GM18502 (cell line): ENCODE measurements around the gene ALG10B.
"Not testable (repeated sequence)": the region's sequence is repeated elsewhere in the genome, so short reads cannot be mapped to it uniquely, and the experiment has no call there.

Source experiments
- ATAC-seq: cut with Tn5 transposase; IDR thresholded peaks from one replicate; pipeline ENCODE4 v1.9.1; 2021; ENCODE audit warnings: mild to moderate bottlenecking; ENCODE audit not compliant: unreplicated experiment, poor library complexity

The ALG10B gene, protein sequence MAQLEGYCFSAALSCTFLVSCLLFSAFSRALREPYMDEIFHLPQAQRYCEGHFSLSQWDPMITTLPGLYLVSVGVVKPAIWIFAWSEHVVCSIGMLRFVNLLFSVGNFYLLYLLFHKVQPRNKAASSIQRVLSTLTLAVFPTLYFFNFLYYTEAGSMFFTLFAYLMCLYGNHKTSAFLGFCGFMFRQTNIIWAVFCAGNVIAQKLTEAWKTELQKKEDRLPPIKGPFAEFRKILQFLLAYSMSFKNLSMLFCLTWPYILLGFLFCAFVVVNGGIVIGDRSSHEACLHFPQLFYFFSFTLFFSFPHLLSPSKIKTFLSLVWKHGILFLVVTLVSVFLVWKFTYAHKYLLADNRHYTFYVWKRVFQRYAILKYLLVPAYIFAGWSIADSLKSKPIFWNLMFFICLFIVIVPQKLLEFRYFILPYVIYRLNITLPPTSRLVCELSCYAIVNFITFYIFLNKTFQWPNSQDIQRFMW

DNA sequence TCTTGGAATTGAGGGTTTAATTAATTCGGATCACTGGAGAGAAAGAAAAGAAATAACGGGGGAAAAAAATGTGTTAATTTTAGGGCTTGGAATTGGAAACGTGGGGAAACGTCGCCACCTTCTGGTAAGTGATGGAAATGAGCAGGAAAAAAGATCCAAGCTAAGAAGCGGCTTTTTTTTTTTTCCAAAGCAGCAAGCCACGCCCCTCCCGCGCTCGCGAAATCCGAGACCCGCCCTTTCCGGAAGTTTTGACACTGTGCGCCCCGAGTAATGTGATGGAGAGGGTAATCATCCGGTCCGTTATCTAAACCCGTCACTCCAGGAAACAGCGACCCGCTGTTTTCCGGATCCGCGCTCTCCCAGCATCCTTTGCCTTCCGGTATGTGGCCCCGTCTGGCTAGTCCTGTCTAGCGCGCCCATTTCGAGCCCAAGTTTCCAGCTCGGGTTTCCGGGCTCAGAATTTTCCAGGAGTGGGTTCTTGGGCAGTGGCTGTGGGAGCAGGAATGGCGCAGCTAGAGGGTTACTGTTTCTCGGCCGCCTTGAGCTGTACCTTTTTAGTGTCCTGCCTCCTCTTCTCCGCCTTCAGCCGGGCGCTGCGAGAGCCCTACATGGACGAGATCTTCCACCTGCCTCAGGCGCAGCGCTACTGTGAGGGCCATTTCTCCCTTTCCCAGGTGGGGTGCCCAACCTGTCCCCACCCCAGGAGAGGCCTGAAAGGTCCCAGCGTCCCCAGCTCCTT lies at the start of gene ALG10B:
ALG10B (plus strand) TSS at position 384 of the 739 bp plus-strand sequence; CDS start at position 504, 120 bp downstream.
- peak; percentile 100 for ATAC-seq

DNA sequence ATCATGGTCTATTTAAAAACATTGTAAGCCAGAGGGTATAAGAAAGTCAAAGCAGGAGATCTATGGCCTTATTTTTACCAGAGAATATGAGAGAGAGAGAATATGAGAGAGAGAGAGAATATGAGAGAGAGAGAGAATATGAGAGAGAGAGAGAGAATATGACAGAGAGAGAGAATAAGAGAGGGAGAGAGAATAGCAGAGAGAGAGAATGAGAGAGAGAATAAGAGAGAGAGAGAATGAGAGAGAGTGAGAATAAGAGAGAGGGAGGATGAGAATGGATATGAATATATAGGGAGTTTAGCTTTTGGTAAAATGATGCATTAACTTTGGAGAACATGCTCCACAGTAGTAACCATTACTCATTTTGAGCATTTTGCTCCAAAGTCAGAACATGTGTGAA lies 48.0 kb upstream of the ALG10B start:
- ATAC-seq: no peak

DNA sequence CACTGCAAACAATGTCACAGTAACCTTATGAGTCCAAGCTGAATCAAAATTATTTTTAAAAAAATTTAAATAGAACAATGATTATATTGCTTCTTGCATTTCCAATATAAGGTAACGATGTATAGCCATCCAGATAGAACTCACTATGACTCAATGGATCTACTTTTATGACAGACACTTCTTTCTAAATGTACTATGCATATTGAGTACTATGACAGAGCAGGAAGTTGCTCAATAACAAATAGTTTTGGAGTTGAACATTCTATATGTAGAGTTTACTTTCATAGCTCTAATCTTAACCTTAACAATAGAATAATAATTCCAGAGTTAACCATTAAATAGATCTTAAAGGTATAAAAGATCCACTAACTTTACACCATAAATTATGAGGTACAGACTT lies 46.7 kb upstream of the ALG10B start:
- no peak for ATAC-seq

DNA sequence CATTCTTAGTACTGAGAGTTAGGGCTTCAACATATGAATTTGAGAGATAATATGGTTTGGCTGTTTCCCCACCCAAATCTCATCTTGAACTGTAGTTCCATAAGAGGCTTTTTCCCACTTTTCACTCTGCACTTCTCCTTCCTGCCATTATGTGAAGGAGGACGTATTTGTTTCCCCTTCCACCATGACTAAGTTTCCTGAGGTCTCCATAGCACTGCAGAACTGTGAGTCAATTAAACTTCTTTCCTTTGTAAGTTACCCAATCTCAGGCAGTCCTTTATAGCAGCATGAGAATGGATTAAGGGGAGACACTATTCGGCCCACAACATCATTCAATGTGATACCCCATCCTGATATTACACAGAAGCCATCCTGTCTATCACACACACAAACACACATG lies 36.8 kb upstream of the ALG10B start:
- no peak for ATAC-seq

DNA sequence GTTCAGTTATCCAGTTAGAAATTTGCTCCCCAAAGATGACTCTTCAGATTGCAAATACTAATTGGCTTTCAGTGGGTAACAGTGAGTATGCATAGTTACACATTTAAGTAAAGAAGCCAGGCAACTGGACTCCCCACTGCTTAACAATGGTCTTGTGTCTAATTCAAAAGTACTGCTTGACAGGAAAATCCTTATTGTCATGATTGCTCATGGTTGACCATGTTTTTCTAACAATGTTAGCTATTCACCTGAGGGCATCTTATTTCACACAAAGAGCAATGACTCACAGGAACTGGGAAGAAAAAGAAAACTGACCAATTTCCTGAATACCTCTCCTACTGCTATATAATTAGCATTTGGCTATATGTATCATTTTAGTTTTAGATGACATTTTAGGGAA lies 33.7 kb upstream of the ALG10B start:
- no peak for ATAC-seq

DNA sequence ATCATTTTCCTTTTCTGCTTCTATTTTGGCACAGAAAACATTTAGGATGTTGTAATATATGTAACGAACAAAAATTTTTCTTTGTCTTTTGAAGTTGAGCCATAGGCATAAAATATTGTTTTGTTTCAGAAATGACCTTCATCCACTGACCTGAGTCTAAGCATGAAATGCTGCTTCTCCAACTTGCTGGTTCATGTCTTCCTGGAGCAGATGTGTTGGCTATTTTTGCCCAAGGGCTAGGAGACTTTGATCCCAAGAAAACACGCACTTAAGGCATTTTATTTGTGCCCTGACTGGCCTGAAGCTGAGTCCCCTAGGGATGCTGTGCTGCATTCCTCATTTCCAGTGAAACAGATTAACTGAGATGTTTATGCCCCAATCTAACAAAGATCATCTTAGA lies 27.2 kb upstream of the ALG10B start:
- no peak for ATAC-seq

DNA sequence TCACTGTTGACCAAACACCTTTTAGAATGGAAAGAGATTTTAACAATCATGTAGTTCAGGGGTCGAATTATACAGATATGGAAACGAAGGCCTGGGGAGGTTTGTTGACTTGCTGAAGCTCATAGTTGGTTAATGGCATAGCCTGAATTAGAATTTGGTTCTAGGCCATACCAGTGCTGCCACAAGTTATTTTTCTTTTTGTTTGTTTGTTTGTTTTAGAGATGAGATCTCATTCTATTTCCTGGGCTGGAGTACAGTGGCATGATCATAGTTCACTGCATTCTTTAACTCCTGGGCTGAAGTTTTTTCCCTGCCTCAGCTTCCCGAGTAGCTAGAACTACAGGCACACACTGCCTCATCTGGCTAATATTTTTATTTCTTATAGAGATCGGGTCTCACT lies 25.4 kb upstream of the ALG10B start:
- no peak for ATAC-seq

DNA sequence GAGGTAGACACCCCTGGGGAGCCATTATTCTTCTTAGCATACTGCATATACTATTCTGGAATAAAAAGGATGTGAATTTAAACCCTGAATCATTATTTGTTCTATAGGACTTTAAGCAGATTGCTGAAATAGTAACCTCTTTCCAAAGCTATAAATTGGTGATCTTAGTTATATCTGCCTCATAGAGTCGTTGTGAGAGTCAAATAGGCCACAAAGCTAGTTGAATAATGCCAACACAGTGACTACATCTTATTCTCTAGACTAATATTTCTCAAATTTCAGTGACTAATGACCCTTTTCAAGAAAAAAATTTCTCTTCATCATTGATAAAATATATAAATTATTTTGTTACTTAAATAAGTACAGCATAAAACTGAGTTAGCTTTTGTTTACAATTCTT lies 13.6 kb upstream of the ALG10B start:
- ATAC-seq: not testable (repeated sequence)

DNA sequence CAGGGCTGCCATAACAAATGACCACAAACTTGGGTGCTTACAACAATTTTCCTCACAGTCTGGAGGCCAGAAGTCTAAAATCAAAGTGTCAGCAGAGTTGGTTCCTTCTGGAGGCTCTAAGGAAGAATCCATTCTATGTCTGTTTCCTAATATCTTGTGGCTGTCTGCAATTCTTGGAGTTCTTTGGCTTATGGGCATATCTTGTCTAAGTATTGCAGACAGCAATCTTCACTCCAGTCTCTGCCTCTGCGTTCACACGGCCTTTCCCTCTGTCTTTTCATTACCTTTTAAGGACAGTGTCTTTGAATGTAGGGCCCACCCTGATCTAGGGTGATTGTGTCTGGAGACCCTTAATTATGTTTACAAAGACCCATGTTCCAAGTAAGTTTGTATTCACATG lies 5.4 kb downstream of the ALG10B start:
- not testable (repeated sequence) for ATAC-seq

DNA sequence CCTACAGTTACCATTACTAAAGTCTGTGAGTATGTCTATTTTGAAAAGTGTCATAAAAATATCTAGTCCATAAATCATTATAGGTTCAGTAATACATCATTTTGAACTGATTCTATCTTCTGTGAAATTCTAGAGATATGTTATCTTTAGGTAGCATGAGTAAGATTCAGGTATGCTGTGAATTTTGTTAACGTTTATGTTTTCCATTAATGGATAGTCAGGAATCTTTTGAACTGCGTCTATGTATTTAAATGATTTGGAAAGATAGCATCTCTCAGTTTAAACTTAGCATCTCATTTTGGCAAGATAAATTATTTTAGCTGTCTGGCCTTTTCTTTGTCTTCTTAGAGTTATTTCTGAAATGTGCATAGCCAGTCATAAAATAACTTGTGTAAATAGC lies 8.3 kb downstream of the ALG10B start:
- no peak for ATAC-seq

DNA sequence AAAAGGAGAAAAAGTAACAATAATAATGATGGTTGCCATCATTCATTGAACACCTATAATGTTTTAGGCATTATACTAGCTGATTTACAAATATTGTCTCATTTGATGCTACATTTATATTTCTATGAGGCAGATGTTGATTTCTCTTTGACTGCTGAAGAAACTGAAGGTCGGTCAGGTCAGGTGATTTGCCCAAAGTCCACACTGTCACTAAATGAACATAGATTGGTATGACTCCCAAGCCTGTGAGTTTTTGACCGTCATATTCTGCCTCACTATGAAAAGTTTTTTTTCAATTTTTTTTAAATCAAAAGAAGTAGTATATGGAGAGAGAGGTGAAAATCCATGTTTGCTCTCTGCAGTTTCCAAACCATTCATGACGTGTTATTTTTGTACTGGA lies 10.8 kb downstream of the ALG10B start:
- no peak for ATAC-seq

DNA sequence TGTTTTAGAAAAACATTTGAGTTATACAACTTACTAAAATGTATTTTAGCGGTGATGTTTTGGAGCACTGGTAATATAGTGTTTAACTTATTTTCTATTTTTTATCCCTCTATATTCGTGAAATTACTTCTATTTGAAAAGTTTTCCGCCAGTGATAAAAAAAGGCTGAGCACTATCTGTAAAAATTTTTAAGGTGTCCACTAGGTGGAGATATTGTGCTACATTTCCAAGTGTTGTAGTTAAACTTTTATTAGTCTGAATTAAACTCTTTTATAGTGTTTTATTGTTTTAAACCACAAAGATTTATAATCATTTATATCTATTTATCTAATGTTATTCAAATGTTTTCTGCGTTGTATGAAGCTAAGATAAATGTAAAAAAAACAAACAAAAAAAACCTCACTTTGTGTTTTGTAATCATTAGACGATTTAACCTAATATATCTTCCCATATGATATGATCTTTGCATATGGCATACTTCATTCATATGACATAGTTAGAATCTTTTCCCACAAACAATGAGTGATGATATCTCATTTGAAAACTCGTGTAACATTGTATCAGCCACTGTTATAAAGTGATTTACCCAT lies 11.8 kb downstream of the ALG10B start:
- ATAC-seq: peak; percentile 81

DNA sequence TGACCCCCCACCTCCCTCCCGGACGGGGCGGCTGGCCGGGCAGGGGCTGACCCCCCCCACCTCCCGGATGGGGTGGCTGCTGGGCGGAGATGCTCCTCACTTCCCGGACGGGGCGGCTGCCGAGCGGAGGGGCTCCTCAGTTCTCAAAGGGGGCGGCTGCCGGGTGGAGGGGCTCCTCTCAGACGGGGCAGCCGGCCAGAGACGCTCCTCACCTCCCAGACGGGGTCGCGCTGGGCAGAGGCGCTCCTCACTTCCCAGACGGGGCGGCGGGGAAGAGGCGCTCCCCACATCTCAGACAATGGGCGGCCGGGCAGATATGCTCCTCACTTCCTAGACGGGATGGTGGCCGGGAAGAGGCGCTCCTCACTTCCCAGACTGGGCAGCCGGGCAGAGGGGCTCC lies 13.8 kb downstream of the ALG10B start:
- ATAC-seq: not testable (repeated sequence)

DNA sequence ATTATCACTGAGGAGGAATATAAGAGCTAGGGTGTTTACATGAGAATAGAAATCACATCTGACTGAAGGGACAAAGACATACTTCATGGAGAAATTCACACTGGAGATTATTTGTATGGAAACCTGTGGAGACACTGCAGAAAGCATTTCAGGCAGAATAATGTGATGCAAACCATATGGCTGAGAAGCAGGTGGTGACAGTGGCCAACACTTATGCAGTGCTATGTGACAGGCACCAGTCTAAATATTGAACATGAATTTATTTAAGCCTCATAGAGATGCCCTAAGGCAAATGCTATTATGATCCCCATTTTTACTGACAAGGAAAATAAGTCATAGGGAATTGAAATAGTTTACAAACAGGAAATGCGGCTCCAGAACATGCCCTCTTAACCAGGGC lies 16.2 kb downstream of the ALG10B start:
- ATAC-seq: no peak

DNA sequence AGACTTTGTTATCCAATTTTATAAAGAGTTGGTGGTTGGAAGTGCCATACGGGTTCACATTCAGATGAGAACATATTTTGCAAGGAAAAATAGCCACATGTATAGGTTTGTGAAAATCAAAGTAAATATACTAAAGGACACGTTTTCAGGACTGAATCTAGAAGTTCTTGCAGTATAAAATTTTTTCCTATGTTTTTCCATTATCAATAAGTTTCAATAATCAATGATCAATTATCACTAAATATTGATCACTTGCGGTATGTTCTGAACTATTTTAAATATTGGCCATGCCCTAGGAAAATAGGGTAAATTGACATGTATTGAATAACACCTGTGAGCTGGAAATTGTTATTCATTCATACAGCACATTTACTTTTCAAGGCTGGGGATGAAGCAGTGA lies 25.9 kb downstream of the ALG10B start:
- no peak for ATAC-seq

DNA sequence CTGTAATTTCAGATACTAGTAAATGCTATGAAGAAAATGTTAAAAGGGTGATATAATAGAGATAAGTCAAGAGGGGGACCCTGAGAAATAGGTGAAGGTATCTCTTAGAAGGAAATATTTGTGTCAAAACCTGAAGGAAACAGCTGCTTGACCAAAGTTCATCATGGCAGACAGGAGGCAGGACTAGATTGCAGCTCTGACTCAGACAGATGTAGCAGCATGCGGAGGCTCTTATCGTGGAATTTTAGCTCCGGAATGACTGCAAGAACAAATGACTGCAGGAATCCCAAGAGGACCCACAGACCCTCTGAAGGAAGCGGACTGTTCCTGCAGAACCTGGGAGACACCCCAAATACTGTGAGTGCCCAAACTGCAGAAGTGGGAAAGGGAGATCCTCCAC lies 26.7 kb downstream of the ALG10B start:
- ATAC-seq: not testable (repeated sequence)

DNA sequence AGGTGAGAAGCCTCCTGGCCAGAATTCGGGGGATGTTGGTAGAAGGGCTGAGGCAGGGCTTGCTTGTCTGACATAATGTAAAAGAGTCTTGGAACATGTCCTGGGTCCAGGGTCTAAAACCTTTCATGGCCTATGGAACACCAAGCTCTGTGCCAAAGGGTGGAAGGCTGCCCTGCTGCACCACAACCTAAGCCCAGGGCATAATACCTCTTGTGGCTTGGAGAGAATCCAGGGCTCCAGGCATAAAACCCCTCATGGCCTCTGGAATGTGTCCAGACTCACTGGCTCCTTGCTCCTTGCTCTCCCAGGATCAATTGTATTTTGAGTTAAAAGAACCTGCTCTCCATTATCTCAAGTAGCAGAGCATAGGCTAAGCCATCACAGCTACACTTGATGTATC lies 27.3 kb downstream of the ALG10B start:
- not testable (repeated sequence) for ATAC-seq

DNA sequence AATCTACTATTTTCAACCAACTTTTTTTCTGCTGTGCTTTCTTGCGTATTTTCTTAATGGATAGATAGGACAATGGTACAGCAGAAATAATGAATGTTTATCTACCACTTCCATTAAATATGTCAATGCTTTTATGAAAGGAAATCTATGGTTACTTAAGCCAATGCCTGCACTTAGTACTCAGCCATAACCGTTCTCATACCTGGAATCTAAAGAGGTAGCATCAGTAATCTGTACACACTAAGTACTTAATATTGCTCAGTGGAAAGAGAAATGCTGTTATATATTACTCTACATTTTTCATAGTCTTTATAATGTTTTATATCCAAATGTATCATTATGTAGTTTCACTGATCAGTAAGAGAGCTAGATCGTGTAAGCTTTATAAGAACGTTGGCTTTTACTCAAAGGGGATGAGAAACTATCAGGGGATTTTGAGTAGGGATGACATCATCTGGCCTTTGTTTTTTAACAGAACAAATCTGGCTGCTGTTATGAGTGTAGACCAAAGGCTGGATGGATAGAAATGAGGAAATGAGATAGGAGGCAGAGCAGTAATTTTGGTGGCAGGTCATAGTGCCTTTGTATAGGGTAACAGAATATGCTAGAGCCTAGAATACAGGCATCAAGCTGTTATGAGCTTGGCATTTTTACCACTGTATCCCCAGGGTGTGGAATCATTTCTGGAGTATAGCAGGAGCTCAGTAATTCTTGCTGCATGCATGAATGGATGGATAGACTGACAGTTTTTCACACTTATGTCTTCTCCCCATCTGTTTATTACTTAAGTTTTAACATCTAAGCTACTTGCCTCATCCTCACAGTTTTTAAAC lies 34.0 kb downstream of the ALG10B start:
- ATAC-seq: peak; percentile 100

DNA sequence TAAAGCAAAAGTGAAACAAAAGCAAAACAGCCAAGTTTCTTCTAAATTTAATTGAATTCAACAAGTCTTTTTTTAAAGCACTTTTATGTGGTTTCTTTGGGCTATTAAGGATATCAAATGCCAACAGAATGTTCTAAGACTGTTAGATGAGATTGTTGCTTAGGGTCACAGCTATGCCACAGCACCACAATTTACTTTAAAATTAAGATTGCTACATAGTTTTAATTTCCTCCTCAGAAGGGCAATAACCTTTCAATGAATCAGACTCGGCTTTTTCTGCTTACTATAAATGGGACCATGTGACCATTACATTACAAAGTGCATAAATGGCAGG lies 34.6 kb downstream of the ALG10B start:
- ATAC-seq: not testable (repeated sequence)

DNA sequence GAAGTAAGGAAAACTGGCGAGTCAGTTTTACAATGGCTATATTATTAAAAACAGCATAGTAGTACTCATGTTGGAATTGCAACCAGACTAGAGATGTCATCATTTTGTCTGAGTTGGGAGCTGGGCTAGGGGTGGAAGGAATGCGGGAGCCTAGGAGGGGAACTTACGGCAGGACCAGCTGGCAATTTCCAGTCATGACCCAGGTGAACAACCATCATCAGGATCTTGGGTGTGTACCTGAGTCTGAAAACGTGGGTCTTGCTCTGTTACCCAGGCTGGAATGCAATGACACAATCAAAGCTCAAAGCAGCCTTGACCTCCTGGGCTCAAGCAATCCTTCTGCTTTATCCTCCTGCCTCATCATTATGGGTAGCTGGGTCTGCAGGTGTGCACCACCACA lies 50.9 kb downstream of the ALG10B start:
- no peak for ATAC-seq
